Subcutaneous abdominal adipose tissue (tissue), 5 donors: Measurements from ENCODE around the gene KHSRP.
A peak's percentile ranks its signal among the peaks of the same experiment; 100 is the strongest.

ENCODE experiments used
- H3K27ac ChIP-seq: one replicate; pipeline ENCODE4 v1.7.0; 2013; ENCODE audit warnings: low read depth, mild to moderate bottlenecking, inconsistent platforms, low read length, moderate library complexity
- H3K27me3 ChIP-seq, 5 donors: one replicate each; pipeline ENCODE4 v1.7.0; 2013; ENCODE audit warnings: low read length in 5 of 5, inconsistent platforms in 1 of 5; ENCODE audit not compliant: control insufficient read depth in 5 of 5, insufficient read depth in 4 of 5
- H3K36me3 ChIP-seq, 5 donors: one replicate each; pipeline ENCODE4 v1.7.0; 2013; ENCODE audit warnings: low read length in 5 of 5; ENCODE audit not compliant: control insufficient read depth in 5 of 5, insufficient read depth in 5 of 5
- H3K4me1 ChIP-seq, 5 donors: one replicate each; pipeline ENCODE4 v1.7.0; 2013; ENCODE audit warnings: low read length in 5 of 5, mild to moderate bottlenecking in 3 of 5, moderate library complexity in 1 of 5; ENCODE audit not compliant: control insufficient read depth in 5 of 5, insufficient read depth in 5 of 5
- H3K4me3 ChIP-seq, 5 donors: one replicate each; pipeline ENCODE4 v1.7.0; 2013; ENCODE audit warnings: low read length in 5 of 5, low read depth in 1 of 5
- H3K9ac ChIP-seq, 5 donors: one replicate each; pipeline ENCODE4 v1.7.0; 2013; ENCODE audit warnings: low read length in 5 of 5, mild to moderate bottlenecking in 4 of 5, moderate library complexity in 3 of 5
- H3K9me3 ChIP-seq, 5 donors: one replicate each; pipeline ENCODE4 v1.7.0; 2013; ENCODE audit warnings: low read length in 5 of 5; ENCODE audit not compliant: control insufficient read depth in 5 of 5
- donor health status: healthy.
- donor health status: healthy.
- donor health status: healthy.
- donor health status: healthy.
- donor health status: healthy.

Gene KHSRP

GRCh38 chr19:6378041-6378440, 46.6 kb downstream of the KHSRP start:
- no peak overlapping the region for H3K27ac ChIP-seq
- no peak overlapping the region for H3K4me3 ChIP-seq
- peaks cover 0 to 10% (median 6%) of the 10 kb centered on the region in 5 donors for H3K9me3 ChIP-seq
- peaks cover 0 to 54% (median 45%) of the 10 kb centered on the region in 5 donors for H3K36me3 ChIP-seq
- peaks cover 0 to 23% (median 14%) of the 10 kb centered on the region in 5 donors for H3K4me1 ChIP-seq
- H3K9ac ChIP-seq, result no peak overlapping the region
- no peaks in the 10 kb centered on the region for H3K27me3 ChIP-seq

GRCh38 chr19:6376512-6377190, 48.0 kb downstream of the KHSRP start:
- H3K4me3 ChIP-seq, result no peak overlapping the region
- H3K9ac ChIP-seq, result no peak overlapping the region
- H3K36me3 ChIP-seq, result peaks cover 0 to 41% (median 34%) of the 10 kb centered on the region in 5 donors
- peaks cover 0 to 10% (median 6%) of the 10 kb centered on the region in 5 donors for H3K9me3 ChIP-seq
- peaks cover 0 to 28% (median 19%) of the 10 kb centered on the region in 5 donors for H3K4me1 ChIP-seq
- H3K27me3 ChIP-seq, result no peaks in the 10 kb centered on the region
- H3K27ac ChIP-seq, result no peak overlapping the region

GRCh38 chr19:6375411-6376010, 49.1 kb downstream of the KHSRP start, which contains the start of gene PSPN:
Gene PSPN (minus strand): TSS chr19:6375933. CDS start chr19:6375849, 84 bp downstream.
- H3K9me3 ChIP-seq, result peaks cover 0 to 9% (median 6%) of the 10 kb centered on the region in 5 donors
- no peak within 1 kb of the TSS for H3K9ac ChIP-seq
- H3K27ac ChIP-seq, result no peak within 1 kb of the TSS
- no peak within 1 kb of the TSS for H3K4me3 ChIP-seq
- no peaks in the 10 kb centered on the region for H3K27me3 ChIP-seq
- H3K36me3 ChIP-seq, result peaks cover 0 to 30% (median 22%) of the 10 kb centered on the region in 5 donors
- H3K4me1 ChIP-seq, result peaks cover 0 to 28% (median 19%) of the 10 kb centered on the region in 5 donors

GRCh38 chr19:6374711-6375410, 49.8 kb downstream of the KHSRP start:
- H3K36me3 ChIP-seq, result peaks cover 0 to 23% (median 16%) of the 10 kb centered on the region in 5 donors
- no peak overlapping the region for H3K27ac ChIP-seq
- H3K9me3 ChIP-seq, result peaks cover 0 to 3% (median under 1%) of the 10 kb centered on the region in 5 donors
- no peak overlapping the region for H3K4me3 ChIP-seq
- no peaks in the 10 kb centered on the region for H3K27me3 ChIP-seq
- peaks cover 0 to 28% (median 19%) of the 10 kb centered on the region in 5 donors for H3K4me1 ChIP-seq
- H3K9ac ChIP-seq, result no peak overlapping the region

GRCh38 chr19:6374161-6374709, 50.4 kb downstream of the KHSRP start:
- Histone ChIP-seq H3K27ac (no peak overlapping the region), H3K36me3 (peaks cover 0 to 19% (median 11%) of the 10 kb centered on the region in 5 donors), H3K4me3 (peak overlapping the region in 1 of 5 donors; percentile 47), H3K27me3 (no peaks in the 10 kb centered on the region), H3K9me3 (no peaks in the 10 kb centered on the region), H3K4me1 (peaks cover 0 to 28% (median 19%) of the 10 kb centered on the region in 5 donors), H3K9ac (no peak overlapping the region)

GRCh38 chr19:6373813-6374108, 50.9 kb downstream of the KHSRP start:
- Histone ChIP-seq H3K27ac (no peak overlapping the region), H3K4me3 (peak overlapping the region; percentile 25 to 96 (median 57)), H3K36me3 (peaks cover 0 to 19% (median 11%) of the 10 kb centered on the region in 5 donors), H3K9me3 (no peaks in the 10 kb centered on the region), H3K4me1 (peaks cover 0 to 28% (median 19%) of the 10 kb centered on the region in 5 donors), H3K27me3 (no peaks in the 10 kb centered on the region), H3K9ac (no peak overlapping the region)

GRCh38 chr19:6373096-6373812, 51.4 kb downstream of the KHSRP start:
- H3K9me3 ChIP-seq, result no peaks in the 10 kb centered on the region
- peaks cover 0 to 26% (median 19%) of the 10 kb centered on the region in 5 donors for H3K4me1 ChIP-seq
- H3K27me3 ChIP-seq, result no peaks in the 10 kb centered on the region
- peak overlapping the region; percentile 90 for H3K27ac ChIP-seq
- peak overlapping the region in 4 of 5 donors; percentile 62 to 78 (median 74) for H3K9ac ChIP-seq
- H3K36me3 ChIP-seq, result peaks cover 0 to 19% (median 15%) of the 10 kb centered on the region in 5 donors
- peak overlapping the region; percentile 59 to 96 (median 81) for H3K4me3 ChIP-seq

GRCh38 chr19:6372594-6373095, 52.0 kb downstream of the KHSRP start, which contains the start of gene ALKBH7:
Gene ALKBH7 (plus strand): TSS chr19:6372794. CDS start chr19:6372821, 27 bp downstream.
- Histone ChIP-seq H3K36me3 (peaks cover 0 to 25% (median 20%) of the 10 kb centered on the region in 5 donors), H3K27me3 (no peaks in the 10 kb centered on the region), H3K9ac (peak within 1 kb of the TSS in 4 of 5 donors; percentile 70 to 78 (median 74)), H3K27ac (peak within 1 kb of the TSS; percentile 90), H3K9me3 (no peaks in the 10 kb centered on the region), H3K4me3 (peak within 1 kb of the TSS; percentile 80 to 96 (median 83)), H3K4me1 (peaks cover 0 to 20% (median 15%) of the 10 kb centered on the region in 5 donors)

GRCh38 chr19:6364353-6364752, 60.3 kb downstream of the KHSRP start:
- peaks cover 0 to 54% (median 38%) of the 10 kb centered on the region in 5 donors for H3K36me3 ChIP-seq
- H3K27ac ChIP-seq, result no peak overlapping the region
- no peaks in the 10 kb centered on the region for H3K27me3 ChIP-seq
- no peaks in the 10 kb centered on the region for H3K9me3 ChIP-seq
- H3K9ac ChIP-seq, result no peak overlapping the region
- no peak overlapping the region for H3K4me3 ChIP-seq
- H3K4me1 ChIP-seq, result peaks cover 2 to 13% (median 11%) of the 10 kb centered on the region in 5 donors
